ENCODE measurements around the gene TICAM1.

TICAM1 gene

DNA sequence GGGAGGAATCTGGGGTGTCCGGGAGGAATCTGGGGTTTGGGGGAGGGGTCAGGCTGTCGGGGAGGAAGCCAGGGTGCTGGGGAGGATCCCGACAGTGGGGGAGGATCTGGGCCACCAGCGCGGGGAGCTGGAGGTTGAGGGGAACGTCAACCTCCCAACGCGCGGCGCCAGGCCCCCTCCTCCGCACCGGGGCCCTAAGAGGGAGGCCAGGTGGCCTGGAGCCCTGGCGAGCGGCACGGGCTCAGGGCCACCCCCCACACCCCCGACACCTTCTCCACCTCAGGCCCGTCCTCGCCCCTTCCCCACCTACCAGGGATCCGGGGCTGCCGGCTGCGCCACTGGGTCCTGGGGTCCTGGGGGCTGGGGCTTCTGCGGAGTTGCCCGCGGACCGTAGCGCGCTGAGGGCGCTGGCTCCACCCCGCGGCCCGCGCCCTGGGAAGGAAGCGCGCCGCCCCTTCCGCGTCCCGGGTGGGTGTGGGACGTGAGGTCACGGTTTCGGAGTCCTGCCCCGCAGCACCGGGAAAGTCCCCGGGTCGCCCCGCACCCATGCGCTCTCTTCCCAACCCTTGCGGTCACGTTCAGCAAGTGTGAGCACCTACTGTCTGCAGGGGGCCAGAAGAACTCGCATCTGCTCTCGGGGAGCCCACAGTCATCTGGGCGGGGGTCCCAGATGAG, at the start of gene TICAM1:
Gene TICAM1 (minus strand): TSS at position 409 of the 675 bp plus-strand sequence. CDS start 13,335 bp downstream, outside the sequence.
- peak within 1 kb of the TSS; percentile 76 for H3K4me3 ChIP-seq (ENCODE audit: low read depth, low read length)
- ChIA-PET CTCF (interaction anchor here (0.9 to 3.8 kb wide), 5 partner anchors 13 to 194 kb away, joined by 3 to 23 read pairs (median 5); no protein-coding TSS in a partner anchor), POLR2A (no interaction called here)
- DNase-seq (ENCODE audit: low read depth, low spot score), result no peak
- TF ChIP-seq, protein P1, sequence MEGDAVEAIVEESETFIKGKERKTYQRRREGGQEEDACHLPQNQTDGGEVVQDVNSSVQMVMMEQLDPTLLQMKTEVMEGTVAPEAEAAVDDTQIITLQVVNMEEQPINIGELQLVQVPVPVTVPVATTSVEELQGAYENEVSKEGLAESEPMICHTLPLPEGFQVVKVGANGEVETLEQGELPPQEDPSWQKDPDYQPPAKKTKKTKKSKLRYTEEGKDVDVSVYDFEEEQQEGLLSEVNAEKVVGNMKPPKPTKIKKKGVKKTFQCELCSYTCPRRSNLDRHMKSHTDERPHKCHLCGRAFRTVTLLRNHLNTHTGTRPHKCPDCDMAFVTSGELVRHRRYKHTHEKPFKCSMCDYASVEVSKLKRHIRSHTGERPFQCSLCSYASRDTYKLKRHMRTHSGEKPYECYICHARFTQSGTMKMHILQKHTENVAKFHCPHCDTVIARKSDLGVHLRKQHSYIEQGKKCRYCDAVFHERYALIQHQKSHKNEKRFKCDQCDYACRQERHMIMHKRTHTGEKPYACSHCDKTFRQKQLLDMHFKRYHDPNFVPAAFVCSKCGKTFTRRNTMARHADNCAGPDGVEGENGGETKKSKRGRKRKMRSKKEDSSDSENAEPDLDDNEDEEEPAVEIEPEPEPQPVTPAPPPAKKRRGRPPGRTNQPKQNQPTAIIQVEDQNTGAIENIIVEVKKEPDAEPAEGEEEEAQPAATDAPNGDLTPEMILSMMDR (IDR thresholded peaks at IDR 0.05; ENCODE audit: insufficient read depth, low read length, missing control alignments), result no peak

DNA sequence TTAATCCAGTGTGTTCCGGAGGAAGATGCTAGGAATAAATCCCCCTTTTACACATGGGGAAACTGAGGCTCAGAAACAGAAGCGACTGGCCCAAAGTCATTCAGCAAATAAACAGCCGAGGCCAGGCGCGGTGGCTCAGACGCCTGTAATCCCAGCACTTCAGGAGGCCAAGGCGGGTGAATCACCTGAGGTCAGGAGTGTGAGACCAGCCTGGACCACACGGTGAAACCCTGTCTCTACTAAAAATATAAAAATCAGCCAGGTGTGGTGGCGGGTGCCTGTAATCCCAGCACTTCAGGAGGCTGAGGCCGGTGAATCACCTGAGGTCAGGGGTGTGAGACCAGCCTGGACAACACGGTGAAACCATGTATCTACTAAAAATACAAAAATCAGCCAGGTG, 47.5 kb upstream of the TICAM1 start:
- no peak overlapping the region for H3K4me3 ChIP-seq (ENCODE audit: low read depth, low read length)
- CTCF ChIA-PET, result interaction anchor here (0.9 to 1.4 kb wide), 2 partner anchors 8 to 33 kb away, joined by 3 to 4 read pairs; no protein-coding TSS in a partner anchor
- DNase-seq (ENCODE audit: low read depth, low spot score), result no peak
- POLR2A ChIA-PET, result no interaction called here
- TF ChIP-seq, protein P1 (IDR thresholded peaks at IDR 0.05; ENCODE audit: insufficient read depth, low read length, missing control alignments), result no peak

GRCh38 chr19:4878491-4878968, 47.0 kb upstream of the TICAM1 start:
- POLR2A ChIA-PET, result no interaction called here
- no peak for DNase-seq (ENCODE audit: low read depth, low spot score)
- H3K4me3 ChIP-seq (ENCODE audit: low read depth, low read length), result no peak overlapping the region
- CTCF ChIA-PET, result interaction anchor here (1.4 kb wide), 1 partner anchor 8 kb away, joined by 4 read pairs; no protein-coding TSS in a partner anchor
- TF ChIP-seq, protein P1 (IDR thresholded peaks at IDR 0.05; ENCODE audit: insufficient read depth, low read length, missing control alignments), result no peak

DNA sequence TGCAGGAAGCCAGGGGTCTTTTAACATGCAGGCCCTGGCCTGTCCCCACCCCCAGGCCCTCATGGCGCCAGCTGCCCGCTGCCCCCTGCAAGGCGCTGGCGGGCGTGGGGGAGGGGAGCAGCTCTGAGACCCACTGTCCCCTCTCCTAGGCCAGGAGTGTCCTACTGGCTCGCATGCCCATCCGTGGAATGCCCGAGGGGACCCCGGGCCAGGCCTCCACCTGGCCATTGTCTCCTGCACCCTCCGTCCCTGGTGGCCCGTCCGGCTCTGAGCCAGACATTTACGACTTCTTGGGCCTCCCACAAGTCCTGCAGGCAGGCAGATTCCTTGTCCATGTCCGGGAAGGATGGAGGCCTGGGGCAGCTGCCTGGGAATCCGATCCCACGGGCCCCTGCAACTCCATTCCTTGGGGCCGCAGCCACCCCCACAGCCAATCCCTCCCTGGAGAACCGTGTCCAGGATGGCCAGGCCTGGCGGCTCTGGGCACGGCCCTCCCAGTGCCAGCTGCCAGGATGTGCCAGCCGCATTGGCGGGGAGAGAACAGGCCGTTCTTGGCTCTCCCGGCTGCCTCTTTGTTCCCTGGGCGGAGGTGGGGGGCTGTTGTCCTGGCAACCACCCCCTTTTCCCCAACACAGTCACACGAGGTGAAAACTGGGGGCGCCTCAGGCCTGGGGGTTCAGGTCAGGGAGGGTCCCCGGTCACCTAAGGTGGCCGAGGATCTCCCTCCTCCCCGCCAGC, 46.4 kb upstream of the TICAM1 start:
- no peak for DNase-seq (ENCODE audit: low read depth, low spot score)
- TF ChIP-seq, protein P1 (IDR thresholded peaks at IDR 0.05; ENCODE audit: insufficient read depth, low read length, missing control alignments), result no peak
- no peak overlapping the region for H3K4me3 ChIP-seq (ENCODE audit: low read depth, low read length)
- ChIA-PET POLR2A (no interaction called here), CTCF (no interaction called here)

GRCh38 chr19:4873930-4874329, 42.4 kb upstream of the TICAM1 start:
- POLR2A ChIA-PET, result no interaction called here
- TF ChIP-seq, protein P1 (IDR thresholded peaks at IDR 0.05; ENCODE audit: insufficient read depth, low read length, missing control alignments), result no peak
- H3K4me3 ChIP-seq (ENCODE audit: low read depth, low read length), result no peak overlapping the region
- DNase-seq (ENCODE audit: low read depth, low spot score), result no peak
- CTCF ChIA-PET, result interaction anchor here (1.3 to 11.6 kb wide), 8 partner anchors 17 to 162 kb away, joined by 4 to 129 read pairs (median 52); no protein-coding TSS in a partner anchor

GRCh38 chr19:4871711-4872110, 40.2 kb upstream of the TICAM1 start:
- TF ChIP-seq, protein P1 (IDR thresholded peaks at IDR 0.05; ENCODE audit: insufficient read depth, low read length, missing control alignments), result no peak
- no peak overlapping the region for H3K4me3 ChIP-seq (ENCODE audit: low read depth, low read length)
- ChIA-PET POLR2A (interaction anchor here (0.6 to 1.5 kb wide), 3 partner anchors 40 to 107 kb away, joined by 3 to 23 read pairs (median 3); no protein-coding TSS in a partner anchor), CTCF (interaction anchor here (1.2 to 11.6 kb wide), 11 partner anchors 18 to 167 kb away, joined by 3 to 129 read pairs (median 19); no protein-coding TSS in a partner anchor)
- DNase-seq (ENCODE audit: low read depth, low spot score), result no peak
